ENCODE data around the gene CUL4A. TPM values are rescaled to one million over a fixed set of nuclear protein-coding genes. Genes with fewer than 3 reads are reported as not detected.

Gene CUL4A
- total and polyA plus RNA-seq, 2 donors (not counting 1 experiment from before 2014, with no cell fraction given): 107 to 126 TPM

GRCh38 chr13:113211774-113212173, 2.4 kb downstream of the CUL4A start:
- H3K9me3 ChIP-seq (ENCODE audit: control insufficient read depth, insufficient read depth, low read depth, low read length): no peaks in the 10 kb centered on the region
- no peak overlapping the region for H3K27ac ChIP-seq (ENCODE audit: insufficient read depth, low read length)
- no peak overlapping the region for H3K9ac ChIP-seq (ENCODE audit: insufficient read depth, low read length)
- H3K4me1 ChIP-seq (ENCODE audit: control insufficient read depth, extremely low read depth, insufficient read depth, low read length): peaks cover 17% of the 10 kb centered on the region
- no peak overlapping the region for H3K4me2 ChIP-seq (ENCODE audit: extremely low read depth, insufficient read depth, low read length)
- DNase-seq (ENCODE audit: low read depth in 2 of 2): no peak
- peaks cover 87% of the 10 kb centered on the region for H3K79me2 ChIP-seq (ENCODE audit: control insufficient read depth, insufficient read depth, low read length)
- TF ChIP-seq EZH2 (IDR thresholded peaks at IDR 0.05; ENCODE audit: low read length, missing control alignments): no peak
- TF ChIP-seq CTCF (conservative IDR thresholded peaks at IDR 0.05 in 1 of 2, IDR thresholded peaks at IDR 0.05 in 1 of 2; ENCODE audit: low read depth in 1 of 2, low read length in 2 of 2): no peak
- H4K20me1 ChIP-seq (ENCODE audit: control insufficient read depth, extremely low read depth, insufficient read depth, low read length): peaks cover 8% of the 10 kb centered on the region
- H3K36me3 ChIP-seq (ENCODE audit: control insufficient read depth, insufficient read depth, low read length): peaks cover 5% of the 10 kb centered on the region
- H3K27me3 ChIP-seq (ENCODE audit: control insufficient read depth, insufficient read depth, low read length): no peaks in the 10 kb centered on the region
- no peak overlapping the region for H2AFZ ChIP-seq (ENCODE audit: low read length)
- peak overlapping the region in 1 of 4 experiments; percentile 7 for H3K4me3 ChIP-seq (replicated peaks in 1 of 4; ENCODE audit: control extremely low read depth in 1 of 4, insufficient read depth in 1 of 4, low read depth in 3 of 4, low read length in 4 of 4)

GRCh38 chr13:113216254-113217048, 7.0 kb downstream of the CUL4A start:
- H3K4me3 ChIP-seq (replicated peaks in 1 of 4; ENCODE audit: control extremely low read depth in 1 of 4, insufficient read depth in 1 of 4, low read depth in 3 of 4, low read length in 4 of 4): peak overlapping the region in 2 of 4 experiments; percentile 14 to 18
- TF ChIP-seq EZH2 (IDR thresholded peaks at IDR 0.05; ENCODE audit: low read length, missing control alignments) (no peak), CTCF (conservative IDR thresholded peaks at IDR 0.05 in 1 of 2, IDR thresholded peaks at IDR 0.05 in 1 of 2; ENCODE audit: low read depth in 1 of 2, low read length in 2 of 2) (no peak)
- H3K27ac ChIP-seq (ENCODE audit: insufficient read depth, low read length): peak overlapping the region; percentile 55
- H2AFZ ChIP-seq (ENCODE audit: low read length): no peak overlapping the region
- H3K4me1 ChIP-seq (ENCODE audit: control insufficient read depth, extremely low read depth, insufficient read depth, low read length): peaks cover 21% of the 10 kb centered on the region
- H3K36me3 ChIP-seq (ENCODE audit: control insufficient read depth, insufficient read depth, low read length): peaks cover 6% of the 10 kb centered on the region
- peak; percentile 70 to 84 for DNase-seq (ENCODE audit: low read depth in 2 of 2)
- H3K4me2 ChIP-seq (ENCODE audit: extremely low read depth, insufficient read depth, low read length): peak overlapping the region; percentile 69
- H4K20me1 ChIP-seq (ENCODE audit: control insufficient read depth, extremely low read depth, insufficient read depth, low read length): peaks cover 8% of the 10 kb centered on the region
- peaks cover 98% of the 10 kb centered on the region for H3K79me2 ChIP-seq (ENCODE audit: control insufficient read depth, insufficient read depth, low read length)
- no peaks in the 10 kb centered on the region for H3K9me3 ChIP-seq (ENCODE audit: control insufficient read depth, insufficient read depth, low read depth, low read length)
- H3K9ac ChIP-seq (ENCODE audit: insufficient read depth, low read length): no peak overlapping the region
- no peaks in the 10 kb centered on the region for H3K27me3 ChIP-seq (ENCODE audit: control insufficient read depth, insufficient read depth, low read length)

GRCh38 chr13:113218586-113218985, 9.2 kb downstream of the CUL4A start:
- Histone ChIP-seq H3K9me3 (ENCODE audit: control insufficient read depth, insufficient read depth, low read depth, low read length) (no peaks in the 10 kb centered on the region), H3K27me3 (ENCODE audit: control insufficient read depth, insufficient read depth, low read length) (no peaks in the 10 kb centered on the region), H3K36me3 (ENCODE audit: control insufficient read depth, insufficient read depth, low read length) (peaks cover 10% of the 10 kb centered on the region), H3K4me1 (ENCODE audit: control insufficient read depth, extremely low read depth, insufficient read depth, low read length) (peaks cover 21% of the 10 kb centered on the region), H3K4me2 (ENCODE audit: extremely low read depth, insufficient read depth, low read length) (no peak overlapping the region), H3K27ac (ENCODE audit: insufficient read depth, low read length) (no peak overlapping the region), H3K79me2 (ENCODE audit: control insufficient read depth, insufficient read depth, low read length) (peaks cover 95% of the 10 kb centered on the region), H3K4me3 (replicated peaks in 1 of 4; ENCODE audit: control extremely low read depth in 1 of 4, insufficient read depth in 1 of 4, low read depth in 3 of 4, low read length in 4 of 4) (no peak overlapping the region), H2AFZ (ENCODE audit: low read length) (no peak overlapping the region), H4K20me1 (ENCODE audit: control insufficient read depth, extremely low read depth, insufficient read depth, low read length) (peaks cover 8% of the 10 kb centered on the region), H3K9ac (ENCODE audit: insufficient read depth, low read length) (no peak overlapping the region)
- no peak for DNase-seq (ENCODE audit: low read depth in 2 of 2)
- TF ChIP-seq EZH2 (IDR thresholded peaks at IDR 0.05; ENCODE audit: low read length, missing control alignments) (no peak), CTCF (conservative IDR thresholded peaks at IDR 0.05 in 1 of 2, IDR thresholded peaks at IDR 0.05 in 1 of 2; ENCODE audit: low read depth in 1 of 2, low read length in 2 of 2) (no peak)

All from fibroblast of lung (primary cell).